ENCODE results near the gene HMCN1. TPM values are rescaled to one million over a fixed set of nuclear protein-coding genes. Genes with fewer than 3 reads are reported as not detected.

HMCN1 gene
- total RNA-seq, 1 donor from 2014 or later: 22.2 TPM

DNA sequence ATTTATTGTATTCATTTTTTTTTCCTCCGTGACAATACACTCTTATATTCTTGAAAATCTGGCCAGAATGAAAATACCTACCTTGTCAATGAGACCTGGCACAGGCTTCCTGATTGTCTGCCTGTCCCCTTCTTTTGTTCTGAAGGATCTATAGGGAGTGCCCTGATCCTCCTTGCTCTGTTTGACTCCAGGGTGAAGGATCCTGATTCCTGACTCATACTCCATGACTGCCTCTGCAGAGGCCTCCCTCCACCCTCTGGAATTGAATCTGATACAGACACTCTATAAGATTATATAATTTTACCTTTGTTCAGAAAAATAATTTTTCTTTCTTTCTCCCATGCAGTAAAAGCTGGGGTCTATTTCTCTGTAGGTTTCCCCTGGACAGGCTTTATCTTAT lies 116.2 kb downstream of the HMCN1 start:
- Mint-ChIP-seq H3K36me3 (ENCODE audit: low read depth, unreplicated experiment) (no peaks in the 10 kb centered on the region), H3K4me1 (ENCODE audit: unreplicated experiment) (peaks cover 5% of the 10 kb centered on the region), H3K9me3 (ENCODE audit: unreplicated experiment) (no peaks in the 10 kb centered on the region), H3K27me3 (ENCODE audit: unreplicated experiment) (no peaks in the 10 kb centered on the region), H3K27ac (ENCODE audit: unreplicated experiment) (peak overlapping the region; percentile 20), H3K4me3 (ENCODE audit: unreplicated experiment) (no peak overlapping the region)
- DNase-seq (ENCODE audit: low spot score): no peak
- TF ChIP-seq, protein P1, sequence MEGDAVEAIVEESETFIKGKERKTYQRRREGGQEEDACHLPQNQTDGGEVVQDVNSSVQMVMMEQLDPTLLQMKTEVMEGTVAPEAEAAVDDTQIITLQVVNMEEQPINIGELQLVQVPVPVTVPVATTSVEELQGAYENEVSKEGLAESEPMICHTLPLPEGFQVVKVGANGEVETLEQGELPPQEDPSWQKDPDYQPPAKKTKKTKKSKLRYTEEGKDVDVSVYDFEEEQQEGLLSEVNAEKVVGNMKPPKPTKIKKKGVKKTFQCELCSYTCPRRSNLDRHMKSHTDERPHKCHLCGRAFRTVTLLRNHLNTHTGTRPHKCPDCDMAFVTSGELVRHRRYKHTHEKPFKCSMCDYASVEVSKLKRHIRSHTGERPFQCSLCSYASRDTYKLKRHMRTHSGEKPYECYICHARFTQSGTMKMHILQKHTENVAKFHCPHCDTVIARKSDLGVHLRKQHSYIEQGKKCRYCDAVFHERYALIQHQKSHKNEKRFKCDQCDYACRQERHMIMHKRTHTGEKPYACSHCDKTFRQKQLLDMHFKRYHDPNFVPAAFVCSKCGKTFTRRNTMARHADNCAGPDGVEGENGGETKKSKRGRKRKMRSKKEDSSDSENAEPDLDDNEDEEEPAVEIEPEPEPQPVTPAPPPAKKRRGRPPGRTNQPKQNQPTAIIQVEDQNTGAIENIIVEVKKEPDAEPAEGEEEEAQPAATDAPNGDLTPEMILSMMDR (IDR thresholded peaks at IDR 0.05; ENCODE audit: unreplicated experiment): no peak

DNA sequence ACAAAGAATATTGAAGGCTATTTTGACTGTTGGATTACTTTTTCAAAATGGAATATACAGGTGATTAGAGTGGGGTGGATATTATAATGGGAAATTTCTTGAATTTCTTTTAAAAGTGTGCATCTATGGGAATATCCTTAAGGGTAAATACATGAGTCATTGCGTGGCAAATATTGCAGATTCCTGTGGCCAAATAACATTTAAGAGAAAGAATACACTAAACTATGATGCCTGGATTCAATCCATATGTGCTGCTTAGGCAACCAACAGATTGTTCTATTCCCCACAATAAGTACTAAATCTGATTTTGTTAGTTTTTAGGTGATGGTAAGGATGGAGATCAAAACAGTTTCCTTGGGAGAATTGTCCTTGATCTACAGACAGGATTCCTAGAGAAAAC lies 119.5 kb downstream of the HMCN1 start:
- no peaks in the 10 kb centered on the region for H3K27me3 Mint-ChIP-seq (ENCODE audit: unreplicated experiment)
- H3K36me3 Mint-ChIP-seq (ENCODE audit: low read depth, unreplicated experiment): no peaks in the 10 kb centered on the region
- H3K4me3 Mint-ChIP-seq (ENCODE audit: unreplicated experiment): no peak overlapping the region
- no peak overlapping the region for H3K27ac Mint-ChIP-seq (ENCODE audit: unreplicated experiment)
- no peaks in the 10 kb centered on the region for H3K9me3 Mint-ChIP-seq (ENCODE audit: unreplicated experiment)
- DNase-seq (ENCODE audit: low spot score): no peak
- H3K4me1 Mint-ChIP-seq (ENCODE audit: unreplicated experiment): peaks cover 7% of the 10 kb centered on the region
- TF ChIP-seq, protein P1 (IDR thresholded peaks at IDR 0.05; ENCODE audit: unreplicated experiment): no peak

DNA sequence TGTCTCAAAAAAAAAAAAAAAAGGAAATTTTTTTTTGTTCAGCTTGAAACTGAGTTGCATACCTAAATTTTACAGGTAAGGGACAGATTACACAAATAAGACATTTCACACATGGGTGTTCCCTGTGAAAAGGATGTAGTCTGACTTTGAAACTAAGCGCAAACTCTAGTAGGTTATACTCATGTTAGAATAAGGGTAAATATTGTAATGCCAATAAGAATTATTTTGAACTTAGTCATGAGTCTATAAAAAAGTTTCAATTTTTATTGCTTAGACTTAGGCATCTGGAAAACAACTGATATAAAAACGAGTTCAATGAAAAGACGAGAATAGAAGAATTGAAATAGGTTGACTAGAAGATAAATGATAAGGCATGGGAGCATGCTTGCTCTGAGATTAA lies 122.3 kb downstream of the HMCN1 start:
- H3K27me3 Mint-ChIP-seq (ENCODE audit: unreplicated experiment): no peaks in the 10 kb centered on the region
- no peaks in the 10 kb centered on the region for H3K9me3 Mint-ChIP-seq (ENCODE audit: unreplicated experiment)
- no peak for DNase-seq (ENCODE audit: low spot score)
- no peak overlapping the region for H3K4me3 Mint-ChIP-seq (ENCODE audit: unreplicated experiment)
- no peaks in the 10 kb centered on the region for H3K36me3 Mint-ChIP-seq (ENCODE audit: low read depth, unreplicated experiment)
- H3K27ac Mint-ChIP-seq (ENCODE audit: unreplicated experiment): no peak overlapping the region
- TF ChIP-seq, protein P1 (IDR thresholded peaks at IDR 0.05; ENCODE audit: unreplicated experiment): no peak
- peaks cover 3% of the 10 kb centered on the region for H3K4me1 Mint-ChIP-seq (ENCODE audit: unreplicated experiment)

DNA sequence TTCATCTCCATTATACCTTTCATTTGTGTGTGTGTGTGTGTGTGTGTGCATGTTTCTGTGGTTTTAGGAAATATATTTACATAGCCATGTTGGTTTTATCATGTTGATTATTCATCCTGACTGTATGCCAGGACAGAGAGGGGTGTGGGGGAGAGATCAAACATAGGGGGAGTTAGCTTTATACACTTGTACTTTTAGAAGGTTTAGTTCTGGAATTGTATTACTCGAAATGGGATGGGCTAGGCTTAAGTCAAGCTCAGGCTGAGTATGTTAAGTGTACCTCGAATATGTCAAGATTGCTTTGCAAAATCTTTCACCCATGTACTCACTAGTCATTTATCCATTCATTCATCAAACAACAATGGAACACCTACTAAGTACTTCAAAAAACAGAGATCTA lies 123.3 kb downstream of the HMCN1 start:
- no peak overlapping the region for H3K27ac Mint-ChIP-seq (ENCODE audit: unreplicated experiment)
- no peaks in the 10 kb centered on the region for H3K9me3 Mint-ChIP-seq (ENCODE audit: unreplicated experiment)
- no peaks in the 10 kb centered on the region for H3K36me3 Mint-ChIP-seq (ENCODE audit: low read depth, unreplicated experiment)
- TF ChIP-seq, protein P1 (IDR thresholded peaks at IDR 0.05; ENCODE audit: unreplicated experiment): no peak
- no peaks in the 10 kb centered on the region for H3K27me3 Mint-ChIP-seq (ENCODE audit: unreplicated experiment)
- peaks cover 3% of the 10 kb centered on the region for H3K4me1 Mint-ChIP-seq (ENCODE audit: unreplicated experiment)
- no peak overlapping the region for H3K4me3 Mint-ChIP-seq (ENCODE audit: unreplicated experiment)
- no peak for DNase-seq (ENCODE audit: low spot score)

DNA sequence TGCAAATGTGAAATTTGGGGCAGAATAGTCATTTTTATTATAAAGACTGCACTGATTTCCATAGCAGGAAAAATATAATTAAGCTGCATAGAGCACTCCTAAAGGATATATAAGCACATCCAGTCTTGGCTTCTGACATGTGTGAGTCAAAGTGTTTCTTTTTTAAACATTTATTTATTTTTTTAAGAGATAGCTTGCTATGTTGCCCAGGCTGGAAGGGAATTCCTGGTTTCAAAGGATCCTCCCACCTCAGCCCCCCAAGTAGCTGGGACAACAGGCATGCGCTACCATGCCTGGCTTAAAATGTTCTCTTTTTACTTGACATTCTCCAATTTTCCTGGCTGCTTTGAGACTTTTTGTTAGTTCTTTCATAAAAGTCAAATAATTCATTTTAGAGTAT lies 126.1 kb downstream of the HMCN1 start:
- Mint-ChIP-seq H3K27me3 (ENCODE audit: unreplicated experiment) (no peaks in the 10 kb centered on the region), H3K36me3 (ENCODE audit: low read depth, unreplicated experiment) (no peaks in the 10 kb centered on the region), H3K4me3 (ENCODE audit: unreplicated experiment) (no peak overlapping the region), H3K27ac (ENCODE audit: unreplicated experiment) (no peak overlapping the region), H3K9me3 (ENCODE audit: unreplicated experiment) (no peaks in the 10 kb centered on the region), H3K4me1 (ENCODE audit: unreplicated experiment) (peaks cover 3% of the 10 kb centered on the region)
- TF ChIP-seq, protein P1 (IDR thresholded peaks at IDR 0.05; ENCODE audit: unreplicated experiment): no peak
- DNase-seq (ENCODE audit: low spot score): no peak

Data from endothelial cell (in vitro differentiated cells).